Naive thymus-derived CD4-positive, alpha-beta T cell (primary cell): Measurements from ENCODE around the gene EYS. TPM values are rescaled to one million over a fixed set of nuclear protein-coding genes. Genes with fewer than 3 reads are reported as not detected.

Experiments
- ATAC-seq: fragments of 150-1000 bp; cut with Tn5 transposase; 2 replicates; pipeline ENCODE4 v1.10.0; 2021; ENCODE audit warnings: mild to moderate bottlenecking, moderate library complexity
- CTCF ChIA-PET: fragments of 350-600 bp; sonication (Branson Sonifier 250); formaldehyde crosslinking; loops from one replicate; lab custom pipeline; 2021; ENCODE audit warnings: antibody characterized with exemption; lab: Charles Lee
- POLR2A ChIA-PET: fragments of 350-600 bp; sonication (Branson Sonifier 250); formaldehyde crosslinking; loops from one replicate; lab custom pipeline; 2021; ENCODE audit warnings: antibody characterized with exemption, inconsistent platforms; lab: Charles Lee
- DNase-seq, 9 donors: peaks; one replicate each; pipeline versions ENCODE4 v3.0.0 to v3.0.0-alpha.2; 2020 to 2022; ENCODE audit warnings: mixed read lengths in 1 of 9
- H3K27ac ChIP-seq: one replicate; pipeline ENCODE4 v1.7.0; 2013; ENCODE audit warnings: mild to moderate bottlenecking, low read depth, low read length, moderate library complexity
- H3K27me3 ChIP-seq, 2 donors: one replicate each; pipeline ENCODE4 v1.7.0; 2013; ENCODE audit warnings: low read length in 2 of 2, mild to moderate bottlenecking in 2 of 2, moderate library complexity in 2 of 2; ENCODE audit not compliant: control insufficient read depth in 2 of 2, insufficient read depth in 2 of 2
- H3K36me3 ChIP-seq, 3 experiments: 1 replicate in 2 of 3; 2 replicates in 1 of 3; pipeline ENCODE4 v1.7.0; 2013; ENCODE audit warnings: low read length in 3 of 3, mild to moderate bottlenecking in 3 of 3, moderate library complexity in 1 of 3; ENCODE audit not compliant: insufficient read depth in 3 of 3, control insufficient read depth in 2 of 3
- H3K4me1 ChIP-seq, 2 donors: one replicate each; pipeline ENCODE4 v1.7.0; 2013; ENCODE audit warnings: low read length in 2 of 2, mild to moderate bottlenecking in 2 of 2, moderate library complexity in 1 of 2; ENCODE audit not compliant: control insufficient read depth in 2 of 2, insufficient read depth in 2 of 2
- H3K4me3 ChIP-seq: 2 replicates; pipeline ENCODE4 v1.7.0; 2013; ENCODE audit warnings: mild to moderate bottlenecking, low read length
- H3K9me3 ChIP-seq, 3 experiments: 1 replicate in 2 of 3; 2 replicates in 1 of 3; pipeline ENCODE4 v1.7.0; 2013; ENCODE audit warnings: low read length in 3 of 3; ENCODE audit not compliant: control insufficient read depth in 2 of 3
- H3K27ac Mint-ChIP-seq, 9 donors: one replicate each; pipeline ENCODE4 v1.8.0; 2020 to 2022; ENCODE audit warnings: mixed read lengths in 9 of 9, mild to moderate bottlenecking in 8 of 9, moderate library complexity in 5 of 9, inconsistent platforms in 2 of 9
- H3K27me3 Mint-ChIP-seq, 5 donors: one replicate each; pipeline ENCODE4 v1.8.0; 2021 to 2022; ENCODE audit warnings: mixed read lengths in 5 of 5, mild to moderate bottlenecking in 1 of 5
- H3K36me3 Mint-ChIP-seq, 5 donors: one replicate each; pipeline ENCODE4 v1.8.0; 2020 to 2022; ENCODE audit warnings: mixed read lengths in 5 of 5, mild to moderate bottlenecking in 3 of 5, inconsistent platforms in 1 of 5
- H3K4me1 Mint-ChIP-seq, 7 donors: one replicate each; pipeline ENCODE4 v1.8.0; 2020 to 2022; ENCODE audit warnings: mixed read lengths in 7 of 7, mild to moderate bottlenecking in 3 of 7, inconsistent platforms in 1 of 7
- H3K4me3 Mint-ChIP-seq, 10 donors: one replicate each; pipeline ENCODE4 v1.8.0; 2020 to 2022; ENCODE audit warnings: mild to moderate bottlenecking in 10 of 10, mixed read lengths in 10 of 10, moderate library complexity in 6 of 10, inconsistent platforms in 2 of 10
- H3K9me3 Mint-ChIP-seq, 11 donors: one replicate each; pipeline ENCODE4 v1.8.0; 2020 to 2022; ENCODE audit warnings: mixed read lengths in 11 of 11, mild to moderate bottlenecking in 4 of 11, inconsistent platforms in 1 of 11, moderate library complexity in 1 of 11
- intact Hi-C, 2 donors: fragments of 100-400 bp; cut with micrococcal nuclease; formaldehyde crosslinking; loops; one replicate each; pipeline ENCODE4 v1.15.1; 2023
- polyA plus RNA-seq, 2 donors: library from polyadenylated mRNA; unstranded; fragments of 300-500 nt; fragmentation: Illumina TruSeq; gene quantifications; one replicate each; pipeline ENCODE4 v1.2.3, GENCODE V29; 2021
- total RNA-seq, 6 experiments: library from RNA in 5 of 6; stranded (reverse) in 5 of 6; gene quantifications; 1 replicate in 5 of 6; 2 replicates in 1 of 6; pipeline ENCODE4 v1.2.3 and lab custom pipeline; 2021 to 2026

The EYS gene
- total and polyA plus RNA-seq, 7 experiments from 2014 or later = 0.07 to 0.21 (median 0.13) TPM; not detected in 4

DNA sequence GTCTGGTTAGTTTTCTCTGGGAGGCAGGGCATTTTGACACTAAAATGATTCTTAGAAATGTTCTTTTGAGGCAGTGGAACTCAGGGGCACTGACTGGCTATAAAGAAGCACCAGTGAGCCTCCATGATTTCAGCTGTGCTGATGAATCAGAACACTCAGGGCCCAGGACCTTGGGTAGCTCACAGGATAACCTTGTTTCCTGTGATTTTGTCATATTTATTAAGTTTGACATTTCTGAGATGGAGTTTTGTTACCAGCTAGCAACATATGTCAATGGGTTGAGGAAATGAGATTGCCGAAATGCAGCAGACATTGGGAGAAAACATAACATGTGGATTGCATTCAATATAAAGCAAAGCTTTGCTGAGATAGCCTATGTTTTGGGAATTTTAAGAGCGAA lies 802.4 kb downstream of the EYS start:
- no peaks in the 10 kb centered on the region for H3K4me1 Mint-ChIP-seq
- CTCF ChIA-PET = no interaction called here
- intact Hi-C loops = no loop called here

DNA sequence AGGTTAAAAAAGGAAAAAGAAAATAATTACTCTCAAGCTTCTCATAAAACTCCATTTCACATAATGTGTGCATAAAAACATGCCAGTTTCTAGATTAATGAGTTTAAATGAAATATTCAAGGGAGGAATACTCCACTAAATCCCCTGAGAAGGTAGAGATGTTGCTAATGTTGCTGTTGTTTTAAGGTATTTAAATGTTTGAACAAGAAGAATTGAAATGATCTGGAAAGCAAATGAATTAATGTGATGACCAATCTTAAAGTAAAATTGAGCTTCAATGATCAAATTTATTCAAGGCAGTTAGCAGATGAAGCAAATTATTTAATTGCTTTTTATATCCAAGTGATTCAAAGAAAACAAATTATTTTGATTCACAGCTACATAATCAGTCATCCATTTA lies 804.4 kb downstream of the EYS start:
- H3K27me3 ChIP-seq = no peaks in the 10 kb centered on the region
- POLR2A ChIA-PET = no interaction called here
- no peak overlapping the region for H3K4me3 Mint-ChIP-seq
- H3K27me3 Mint-ChIP-seq = no peaks in the 10 kb centered on the region
- CTCF ChIA-PET = no interaction called here
- H3K9me3 Mint-ChIP-seq = peaks cover 0 to 21% (median 2%) of the 10 kb centered on the region in 11 donors
- H3K9me3 ChIP-seq = no peaks in the 10 kb centered on the region
- no peaks in the 10 kb centered on the region for H3K36me3 Mint-ChIP-seq
- H3K4me1 Mint-ChIP-seq = no peaks in the 10 kb centered on the region
- H3K27ac ChIP-seq = no peak overlapping the region
- intact Hi-C loops = no loop called here
- ATAC-seq = no peak
- H3K36me3 ChIP-seq = no peaks in the 10 kb centered on the region
- H3K27ac Mint-ChIP-seq = no peak overlapping the region
- DNase-seq = no peak
- H3K4me3 ChIP-seq = no peak overlapping the region
- H3K4me1 ChIP-seq = no peaks in the 10 kb centered on the region

More for the DNA sequence above, 802.4 kb downstream of the EYS start:
- Histone ChIP-seq H3K27ac (no peak overlapping the region), H3K4me1 (no peaks in the 10 kb centered on the region), H3K4me3 (no peak overlapping the region), H3K9me3 (no peaks in the 10 kb centered on the region), H3K36me3 (no peaks in the 10 kb centered on the region), H3K27me3 (no peaks in the 10 kb centered on the region)
- ATAC-seq (no peak), DNase-seq (no peak)
- peaks cover 0 to 7% (median 0%) of the 10 kb centered on the region in 11 donors for H3K9me3 Mint-ChIP-seq
- no peaks in the 10 kb centered on the region for H3K27me3 Mint-ChIP-seq
- H3K36me3 Mint-ChIP-seq = no peaks in the 10 kb centered on the region
- POLR2A ChIA-PET = no interaction called here
- no peak overlapping the region for H3K27ac Mint-ChIP-seq
- no peak overlapping the region for H3K4me3 Mint-ChIP-seq

DNA sequence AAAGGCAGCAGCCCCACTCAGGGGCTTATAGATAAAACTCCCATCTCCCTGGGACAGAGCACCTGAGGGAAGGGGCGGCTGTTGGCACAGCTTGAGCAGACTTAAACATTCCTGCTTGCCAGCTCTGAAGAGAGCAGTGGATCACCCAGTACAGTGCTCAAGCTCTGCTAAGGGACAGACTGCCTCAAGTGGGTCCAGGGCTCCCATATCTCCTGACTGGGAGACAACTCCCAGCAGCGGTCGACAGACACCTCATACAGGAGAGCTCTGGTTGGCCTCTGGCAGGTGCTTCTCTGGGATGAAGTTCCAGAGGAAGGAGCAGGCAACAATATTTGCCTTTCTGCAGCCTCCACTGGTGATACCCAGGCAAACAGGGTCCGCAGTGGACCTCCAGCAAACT lies 810.1 kb downstream of the EYS start:
- no peak overlapping the region for H3K4me3 Mint-ChIP-seq
- H3K27ac ChIP-seq = no peak overlapping the region
- H3K4me3 ChIP-seq = no peak overlapping the region
- H3K27me3 Mint-ChIP-seq = no peaks in the 10 kb centered on the region
- CTCF ChIA-PET = no interaction called here
- no peaks in the 10 kb centered on the region for H3K36me3 Mint-ChIP-seq
- peaks cover 0 to 23% (median 6%) of the 10 kb centered on the region in 11 donors for H3K9me3 Mint-ChIP-seq
- H3K4me1 ChIP-seq = no peaks in the 10 kb centered on the region
- ATAC-seq (no peak), DNase-seq (no peak)
- no peak overlapping the region for H3K27ac Mint-ChIP-seq
- intact Hi-C loops = no loop called here
- H3K4me1 Mint-ChIP-seq = no peaks in the 10 kb centered on the region
- H3K27me3 ChIP-seq = no peaks in the 10 kb centered on the region
- no peaks in the 10 kb centered on the region for H3K9me3 ChIP-seq
- POLR2A ChIA-PET = no interaction called here
- H3K36me3 ChIP-seq = no peaks in the 10 kb centered on the region

DNA sequence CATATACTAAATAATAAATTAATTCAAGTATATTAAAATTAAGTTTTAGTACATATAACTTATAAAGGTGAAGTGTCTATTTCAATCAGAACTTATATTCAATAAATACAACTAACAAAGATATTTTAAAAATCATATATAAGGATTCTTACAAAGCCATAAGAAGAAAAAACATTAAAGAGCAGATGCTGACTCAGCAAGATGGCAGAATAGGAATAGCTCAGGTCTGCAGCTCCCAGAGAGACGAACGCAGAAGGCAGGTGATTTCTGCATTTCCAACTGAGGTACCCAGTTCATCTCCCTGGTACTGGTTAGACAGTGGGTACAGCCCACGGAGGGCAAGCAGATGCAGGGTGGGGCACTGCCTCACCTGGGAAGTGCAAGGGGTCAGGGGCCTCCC lies 811.1 kb downstream of the EYS start:
- no peak overlapping the region for H3K27ac ChIP-seq
- Mint-ChIP-seq H3K27ac (no peak overlapping the region), H3K27me3 (no peaks in the 10 kb centered on the region), H3K36me3 (no peaks in the 10 kb centered on the region), H3K9me3 (peaks cover 0 to 29% (median 6%) of the 10 kb centered on the region in 11 donors), H3K4me1 (no peaks in the 10 kb centered on the region), H3K4me3 (no peak overlapping the region)
- no peaks in the 10 kb centered on the region for H3K9me3 ChIP-seq
- intact Hi-C loops = no loop called here
- no peak for ATAC-seq
- ChIA-PET POLR2A (no interaction called here), CTCF (no interaction called here)
- no peaks in the 10 kb centered on the region for H3K36me3 ChIP-seq
- H3K4me3 ChIP-seq = no peak overlapping the region
- DNase-seq = no peak
- no peaks in the 10 kb centered on the region for H3K27me3 ChIP-seq
- no peaks in the 10 kb centered on the region for H3K4me1 ChIP-seq

DNA sequence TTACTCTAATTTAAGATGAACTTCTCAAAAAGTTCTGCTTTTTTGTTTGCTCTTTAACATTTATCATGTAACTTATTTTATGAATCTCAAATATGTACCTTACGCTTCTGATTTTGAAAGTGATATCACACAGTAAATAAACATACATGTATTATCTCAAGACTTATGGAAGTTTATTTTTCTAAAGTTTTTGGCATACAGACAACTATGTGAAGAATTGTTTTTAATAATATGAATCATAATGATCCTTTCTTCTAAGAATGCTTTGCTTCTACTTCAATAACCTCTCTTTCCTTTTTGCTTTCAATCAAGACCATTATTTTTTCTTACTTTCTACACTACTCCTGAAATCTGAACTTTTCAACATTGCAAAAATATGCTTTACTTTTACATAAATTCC lies 816.4 kb downstream of the EYS start:
- POLR2A ChIA-PET = no interaction called here
- no peaks in the 10 kb centered on the region for H3K9me3 ChIP-seq
- H3K36me3 ChIP-seq = no peaks in the 10 kb centered on the region
- no peak overlapping the region for H3K27ac Mint-ChIP-seq
- intact Hi-C loops = no loop called here
- ATAC-seq = no peak
- no peak overlapping the region for H3K4me3 ChIP-seq
- no peak overlapping the region for H3K4me3 Mint-ChIP-seq
- no peaks in the 10 kb centered on the region for H3K36me3 Mint-ChIP-seq
- no peak overlapping the region for H3K27ac ChIP-seq
- H3K4me1 ChIP-seq = no peaks in the 10 kb centered on the region
- no peak for DNase-seq
- CTCF ChIA-PET = no interaction called here
- H3K9me3 Mint-ChIP-seq = peaks cover 0 to 19% (median 3%) of the 10 kb centered on the region in 11 donors
- no peaks in the 10 kb centered on the region for H3K4me1 Mint-ChIP-seq
- H3K27me3 Mint-ChIP-seq = no peaks in the 10 kb centered on the region
- no peaks in the 10 kb centered on the region for H3K27me3 ChIP-seq

DNA sequence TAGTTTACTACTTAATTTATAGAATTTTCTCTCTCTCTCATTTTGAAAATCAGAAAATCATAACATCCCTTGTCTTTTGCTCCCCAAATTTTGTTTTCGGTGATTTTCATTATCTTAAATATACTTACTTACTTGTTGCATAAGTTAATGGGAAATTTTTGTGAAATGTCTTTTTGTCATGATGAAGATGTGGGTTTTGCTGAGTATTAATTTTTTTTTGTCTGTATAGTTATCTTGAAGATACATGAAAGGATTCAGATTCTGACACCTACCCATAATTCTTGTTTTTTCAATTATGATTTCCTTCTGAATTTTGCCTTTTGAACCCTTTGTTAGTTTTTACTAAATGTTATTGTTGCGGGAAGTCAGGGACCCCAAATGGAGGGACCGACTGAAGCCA lies 817.9 kb downstream of the EYS start:
- Histone ChIP-seq H3K36me3 (no peaks in the 10 kb centered on the region), H3K9me3 (no peaks in the 10 kb centered on the region), H3K27me3 (no peaks in the 10 kb centered on the region), H3K4me3 (no peak overlapping the region), H3K27ac (no peak overlapping the region), H3K4me1 (no peaks in the 10 kb centered on the region)
- Mint-ChIP-seq H3K27me3 (no peaks in the 10 kb centered on the region), H3K9me3 (peaks cover 0 to 19% (median 3%) of the 10 kb centered on the region in 11 donors), H3K4me1 (no peaks in the 10 kb centered on the region), H3K27ac (no peak overlapping the region), H3K4me3 (no peak overlapping the region), H3K36me3 (no peaks in the 10 kb centered on the region)
- ChIA-PET CTCF (no interaction called here), POLR2A (no interaction called here)
- ATAC-seq = no peak
- intact Hi-C loops = no loop called here
- DNase-seq = no peak

DNA sequence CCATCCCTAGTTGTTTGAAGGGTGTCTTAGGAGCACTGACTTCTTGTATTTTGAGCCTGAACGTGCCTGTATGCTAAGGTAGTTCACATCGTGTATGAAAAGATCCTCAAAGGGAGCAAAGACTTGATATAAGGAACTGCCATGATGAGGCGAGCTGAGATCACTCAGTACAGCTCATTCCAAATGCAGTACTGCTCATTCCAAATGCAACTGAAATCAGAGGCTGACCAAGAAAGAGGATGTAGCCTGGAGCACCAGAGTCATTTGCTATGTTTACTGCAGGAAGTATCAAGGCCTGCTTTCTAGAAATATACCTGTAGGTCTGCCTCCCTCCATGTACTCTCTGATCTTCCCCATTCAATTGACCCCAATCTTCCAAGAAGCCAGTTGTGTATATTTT lies 832.2 kb downstream of the EYS start:
- CTCF ChIA-PET = no interaction called here
- no peak overlapping the region for H3K4me3 Mint-ChIP-seq
- H3K36me3 Mint-ChIP-seq = no peaks in the 10 kb centered on the region
- no peaks in the 10 kb centered on the region for H3K4me1 Mint-ChIP-seq
- H3K9me3 Mint-ChIP-seq = peaks cover 3 to 29% (median 9%) of the 10 kb centered on the region in 11 donors
- intact Hi-C loops = no loop called here
- no peaks in the 10 kb centered on the region for H3K27me3 Mint-ChIP-seq
- no peaks in the 10 kb centered on the region for H3K9me3 ChIP-seq
- no peak overlapping the region for H3K27ac ChIP-seq
- no peak overlapping the region for H3K27ac Mint-ChIP-seq
- no peak for DNase-seq
- POLR2A ChIA-PET = no interaction called here
- ATAC-seq = no peak
- no peak overlapping the region for H3K4me3 ChIP-seq
- no peaks in the 10 kb centered on the region for H3K4me1 ChIP-seq
- no peaks in the 10 kb centered on the region for H3K36me3 ChIP-seq
- H3K27me3 ChIP-seq = no peaks in the 10 kb centered on the region
